ENCODE measurements around the gene SNX32.
A peak's percentile ranks its signal among the peaks of the same experiment; 100 is the strongest.

Gene SNX32

GRCh38 chr11:65833297-65834030 lies at the start of gene SNX32:
TSS of gene SNX32 (plus strand) at chr11:65833963. CDS start at chr11:65834066, 103 bp downstream.
- DNase-seq (ENCODE audit: low read depth in 2 of 3, low spot score in 1 of 3) = peak; percentile 92 to 95 (median 95)

GRCh38 chr11:65785319-65786007 lies 48.3 kb upstream of the SNX32 start:
- no peak for DNase-seq (ENCODE audit: low read depth in 2 of 3, low spot score in 1 of 3)

- DNase-seq (ENCODE audit: low read depth in 2 of 3, low spot score in 1 of 3) = no peak
Observed at GRCh38 chr11:65786008-65786785, 47.6 kb upstream of the SNX32 start.

- DNase-seq (ENCODE audit: low read depth in 2 of 3, low spot score in 1 of 3) = no peak
Observed at GRCh38 chr11:65786786-65787636, 46.8 kb upstream of the SNX32 start, which contains the start of gene OVOL1. TSS of gene OVOL1 (plus strand) at chr11:65787063. CDS start at chr11:65787374, 311 bp downstream.

- no peak for DNase-seq (ENCODE audit: low read depth in 2 of 3, low spot score in 1 of 3)
Observed at GRCh38 chr11:65787649-65788622, 45.8 kb upstream of the SNX32 start.

- DNase-seq (ENCODE audit: low read depth in 2 of 3, low spot score in 1 of 3) = no peak
Observed at GRCh38 chr11:65788821-65789220, 44.9 kb upstream of the SNX32 start.

- DNase-seq (ENCODE audit: low read depth in 2 of 3, low spot score in 1 of 3) = no peak
Observed at GRCh38 chr11:65789230-65790103, 44.3 kb upstream of the SNX32 start.

- DNase-seq (ENCODE audit: low read depth in 2 of 3, low spot score in 1 of 3) = no peak
Observed at GRCh38 chr11:65790104-65790901, 43.5 kb upstream of the SNX32 start.

GRCh38 chr11:65790902-65791650 lies 42.7 kb upstream of the SNX32 start:
- DNase-seq (ENCODE audit: low read depth in 2 of 3, low spot score in 1 of 3) = no peak

- DNase-seq (ENCODE audit: low read depth in 2 of 3, low spot score in 1 of 3) = peak; percentile 52 to 71 (median 56)
Observed at GRCh38 chr11:65791719-65792213, 42.0 kb upstream of the SNX32 start.

- DNase-seq (ENCODE audit: low read depth in 2 of 3, low spot score in 1 of 3) = no peak
Observed at GRCh38 chr11:65792456-65792855, 41.3 kb upstream of the SNX32 start.

- no peak for DNase-seq (ENCODE audit: low read depth in 2 of 3, low spot score in 1 of 3)
Observed at GRCh38 chr11:65793144-65793581, 40.6 kb upstream of the SNX32 start.

GRCh38 chr11:65793625-65794400 lies 40.0 kb upstream of the SNX32 start:
- DNase-seq (ENCODE audit: low read depth in 2 of 3, low spot score in 1 of 3) = no peak

- no peak for DNase-seq (ENCODE audit: low read depth in 2 of 3, low spot score in 1 of 3)
Observed at GRCh38 chr11:65794570-65795510, 38.9 kb upstream of the SNX32 start.
